DOHH2 (cell line): ENCODE measurements around the gene GPC6.

ENCODE experiments used
- EZH2phosphoT487 ChIP-seq: fragments of 200-600 bp; sonication (generic); IDR thresholded peaks from 2 replicates; pipeline ENCODE4 v1.6.1; 2017; ENCODE audit warnings: borderline replicate concordance, mild to moderate bottlenecking, antibody characterized with exemption, low read length, moderate library complexity, mixed read lengths
- TF ChIP-seq, protein P1 (sequence below): fragments of 200-600 bp; sonication (generic); IDR thresholded peaks from one replicate; pipeline ENCODE4 v1.5.1; 2014; ENCODE audit warnings: antibody characterized with exemption, mild to moderate bottlenecking, low read depth, low read length; ENCODE audit not compliant: poor library complexity, severe bottlenecking

DNA sequence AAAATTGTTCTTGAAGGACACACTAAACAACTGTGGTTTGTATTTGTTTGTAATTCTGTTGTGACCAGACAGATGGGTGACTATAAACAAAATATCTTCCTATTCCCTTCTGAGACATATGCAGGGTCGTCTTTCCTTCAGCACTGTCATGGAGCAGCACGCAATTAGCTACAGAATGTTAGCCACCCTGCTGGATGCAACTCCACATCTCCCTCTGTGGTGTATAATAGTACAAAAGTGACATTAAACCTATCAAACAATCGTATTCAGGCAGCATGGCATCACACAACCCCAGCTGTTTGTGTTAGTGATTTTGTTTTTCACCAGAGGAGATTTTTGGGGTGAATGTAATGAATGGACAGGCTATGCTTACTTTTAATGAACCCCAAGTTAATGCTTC lies 146.2 kb downstream of the GPC6 start:
- TF ChIP-seq, protein P1, sequence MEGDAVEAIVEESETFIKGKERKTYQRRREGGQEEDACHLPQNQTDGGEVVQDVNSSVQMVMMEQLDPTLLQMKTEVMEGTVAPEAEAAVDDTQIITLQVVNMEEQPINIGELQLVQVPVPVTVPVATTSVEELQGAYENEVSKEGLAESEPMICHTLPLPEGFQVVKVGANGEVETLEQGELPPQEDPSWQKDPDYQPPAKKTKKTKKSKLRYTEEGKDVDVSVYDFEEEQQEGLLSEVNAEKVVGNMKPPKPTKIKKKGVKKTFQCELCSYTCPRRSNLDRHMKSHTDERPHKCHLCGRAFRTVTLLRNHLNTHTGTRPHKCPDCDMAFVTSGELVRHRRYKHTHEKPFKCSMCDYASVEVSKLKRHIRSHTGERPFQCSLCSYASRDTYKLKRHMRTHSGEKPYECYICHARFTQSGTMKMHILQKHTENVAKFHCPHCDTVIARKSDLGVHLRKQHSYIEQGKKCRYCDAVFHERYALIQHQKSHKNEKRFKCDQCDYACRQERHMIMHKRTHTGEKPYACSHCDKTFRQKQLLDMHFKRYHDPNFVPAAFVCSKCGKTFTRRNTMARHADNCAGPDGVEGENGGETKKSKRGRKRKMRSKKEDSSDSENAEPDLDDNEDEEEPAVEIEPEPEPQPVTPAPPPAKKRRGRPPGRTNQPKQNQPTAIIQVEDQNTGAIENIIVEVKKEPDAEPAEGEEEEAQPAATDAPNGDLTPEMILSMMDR, result no peak
- TF ChIP-seq EZH2phosphoT487, result no peak
